ENCODE measurements around the gene CSHL1.

Gene CSHL1

DNA sequence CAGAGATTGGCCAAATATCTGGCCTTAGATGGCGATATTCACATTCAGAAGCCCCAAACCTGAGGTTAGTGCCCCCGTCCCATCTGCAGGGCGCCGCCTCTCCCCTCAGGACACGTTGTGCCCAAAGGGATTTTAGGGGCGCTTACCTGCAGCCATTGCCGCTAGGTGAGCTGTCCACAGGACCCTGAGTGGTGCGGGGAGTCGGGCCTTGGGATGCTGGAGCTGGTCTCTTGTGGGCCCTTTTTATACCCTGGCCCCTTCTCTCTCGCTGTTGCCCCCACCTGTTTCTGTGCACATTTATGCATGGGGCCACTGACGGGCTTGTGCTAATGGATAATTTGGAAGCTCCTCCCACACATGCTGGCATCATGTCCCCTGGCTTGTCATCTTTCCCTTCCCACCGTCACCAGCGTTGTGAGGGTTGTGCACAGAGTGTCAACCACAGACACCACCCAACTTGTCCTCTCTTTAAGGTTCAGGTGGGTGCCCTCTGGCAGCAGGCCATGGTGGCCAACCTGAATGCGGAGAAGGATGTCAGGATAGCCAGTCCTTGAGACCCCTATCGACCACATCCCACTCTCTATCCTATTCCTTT, at the start of gene CSHL1:
TSS of gene CSHL1 (minus strand) at position 218 of the 595 bp plus-strand sequence. CDS start at position 156, 62 bp downstream.
- no peak for DNase-seq (ENCODE audit: low spot score)

DNA sequence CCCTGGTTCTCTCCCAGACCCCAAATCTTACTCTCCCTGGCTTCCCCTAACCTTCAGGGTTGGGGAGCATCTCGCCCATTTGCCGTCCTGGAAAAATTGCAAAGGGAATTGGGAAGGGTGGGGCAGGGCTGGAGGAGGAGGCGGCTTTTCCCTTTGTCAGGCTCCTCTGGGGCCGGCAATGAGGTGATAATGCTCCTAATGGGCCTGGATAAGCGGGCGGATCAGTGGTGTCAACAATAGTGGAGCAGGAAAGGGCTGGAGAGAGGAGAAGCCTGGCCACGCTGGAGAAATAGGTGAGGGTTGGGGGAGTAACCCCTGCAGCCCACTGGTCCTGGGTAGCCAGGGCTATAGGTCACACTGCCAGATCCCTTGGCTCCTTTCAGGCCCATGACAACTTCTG, 49.4 kb upstream of the CSHL1 start:
- DNase-seq (ENCODE audit: low spot score), result no peak

DNA sequence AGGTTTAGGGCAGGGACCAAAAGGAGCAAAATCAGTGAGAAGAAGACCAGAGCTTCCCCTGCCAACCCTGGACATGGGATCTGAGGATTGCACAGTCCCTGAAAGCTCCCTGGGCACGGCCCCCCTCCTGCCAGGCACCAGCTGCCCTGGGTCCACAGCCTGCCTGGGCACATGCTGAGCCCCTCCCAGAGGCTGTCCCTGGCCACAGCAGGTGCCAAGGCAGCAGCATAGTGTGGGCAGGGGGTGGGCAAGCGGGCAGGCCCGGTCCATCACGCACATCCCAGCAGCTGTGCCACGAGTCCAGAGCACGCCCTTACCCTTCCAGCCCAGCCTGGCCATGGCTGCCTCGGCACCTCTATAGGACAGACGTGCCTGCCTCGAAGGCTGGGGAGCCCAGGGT, 48.9 kb upstream of the CSHL1 start:
- DNase-seq (ENCODE audit: low spot score), result no peak

DNA sequence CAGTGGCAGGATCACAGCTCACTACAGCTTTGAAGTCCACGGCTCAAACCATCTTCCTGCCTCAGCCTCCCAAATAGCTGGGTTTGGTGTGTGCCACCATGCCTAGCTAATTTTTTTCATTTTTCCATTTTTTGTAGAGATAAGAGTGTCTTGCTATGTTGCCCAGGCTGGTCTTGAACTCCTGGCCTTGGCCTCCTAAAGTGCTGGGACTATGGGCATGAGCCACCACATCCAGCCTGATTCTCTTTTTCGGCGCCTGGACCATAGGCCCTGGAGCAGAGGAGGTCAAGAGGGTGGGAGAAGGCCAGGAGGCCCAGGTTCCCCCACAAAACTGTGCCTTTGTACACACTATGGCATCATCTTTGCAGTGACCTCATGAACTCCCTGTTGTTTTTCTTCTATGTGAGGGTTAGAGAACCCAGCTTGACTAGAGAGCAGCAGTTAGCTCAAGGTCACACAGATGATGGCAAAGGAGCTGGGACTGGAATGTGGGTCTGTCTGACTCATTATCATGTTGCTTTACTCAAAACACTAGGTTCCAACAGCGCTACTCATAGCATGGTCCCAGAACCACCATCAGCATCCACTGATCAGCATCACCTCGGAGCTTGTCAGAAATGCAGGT, 45.4 kb upstream of the CSHL1 start:
- DNase-seq (ENCODE audit: low spot score), result no peak

DNA sequence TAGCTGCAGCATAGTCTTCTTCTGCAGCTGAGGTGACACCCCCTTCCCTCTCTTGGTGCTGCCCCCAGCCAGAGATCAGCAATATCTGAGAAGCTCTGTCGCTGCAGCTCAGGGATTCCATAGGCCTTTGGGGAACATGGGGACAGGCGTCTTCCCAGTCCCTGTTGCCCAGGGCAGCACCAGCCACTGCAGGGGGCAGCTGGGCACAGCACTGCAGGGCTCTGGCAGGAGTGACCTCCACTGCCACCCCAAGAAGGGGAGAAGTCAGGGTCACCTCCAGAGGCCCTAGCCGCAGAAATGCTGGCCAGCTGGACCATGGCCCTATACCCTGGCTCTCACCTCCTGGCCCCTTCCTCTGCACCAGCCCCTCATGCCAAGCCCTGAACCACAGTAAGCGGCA, 44.7 kb upstream of the CSHL1 start:
- no peak for DNase-seq (ENCODE audit: low spot score)

DNA sequence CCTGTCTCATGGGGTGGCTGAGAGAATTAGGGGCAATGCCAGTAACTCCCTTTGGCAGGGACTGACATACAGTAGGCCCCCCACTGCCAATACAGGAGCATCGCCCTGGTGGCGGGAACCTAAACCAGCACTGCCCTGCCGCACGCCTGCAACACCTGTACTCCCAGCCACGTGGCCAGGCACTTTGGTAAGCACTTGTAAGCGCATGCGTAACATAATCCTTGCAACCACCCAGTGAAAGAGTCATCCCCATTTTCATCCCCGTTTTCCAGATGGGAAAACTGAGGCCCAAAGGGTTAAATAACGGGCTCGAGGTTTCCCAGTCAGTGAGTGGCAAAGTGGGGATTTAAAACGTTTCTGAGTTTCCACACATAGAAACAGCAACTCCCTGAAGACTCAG, 44.2 kb upstream of the CSHL1 start:
- no peak for DNase-seq (ENCODE audit: low spot score)

DNA sequence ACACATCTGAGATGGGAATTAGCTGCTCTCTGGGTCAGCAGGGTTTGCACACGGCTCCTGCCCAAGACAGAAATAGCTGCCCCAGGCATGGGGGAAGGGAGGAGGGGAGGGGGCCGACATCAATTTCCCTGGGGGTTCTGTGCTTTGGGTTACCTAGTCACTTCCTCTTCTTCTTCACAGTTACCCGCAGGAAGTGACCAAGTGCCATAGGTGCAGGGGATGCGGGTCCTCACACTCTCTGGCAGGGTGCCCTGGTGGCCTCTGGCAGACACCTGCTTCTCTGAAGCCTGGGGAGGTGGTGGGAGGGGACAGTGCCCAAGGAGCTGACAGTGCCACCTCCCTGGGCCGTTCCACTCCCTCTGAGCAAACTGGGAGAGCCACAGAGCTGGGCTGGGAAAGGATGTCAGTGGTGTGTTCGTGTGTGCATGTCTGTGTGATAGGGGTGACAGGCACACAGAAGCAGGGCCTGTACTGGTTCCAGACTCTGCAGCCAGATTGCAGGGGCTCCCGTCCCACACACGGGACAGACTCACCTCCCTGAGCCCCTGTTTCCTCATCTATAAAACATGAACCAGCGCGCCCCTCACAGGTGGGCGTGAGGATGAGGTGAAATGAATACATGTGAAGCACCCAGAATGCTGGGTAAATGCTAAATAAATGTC, 43.5 kb upstream of the CSHL1 start:
- no peak for DNase-seq (ENCODE audit: low spot score)

DNA sequence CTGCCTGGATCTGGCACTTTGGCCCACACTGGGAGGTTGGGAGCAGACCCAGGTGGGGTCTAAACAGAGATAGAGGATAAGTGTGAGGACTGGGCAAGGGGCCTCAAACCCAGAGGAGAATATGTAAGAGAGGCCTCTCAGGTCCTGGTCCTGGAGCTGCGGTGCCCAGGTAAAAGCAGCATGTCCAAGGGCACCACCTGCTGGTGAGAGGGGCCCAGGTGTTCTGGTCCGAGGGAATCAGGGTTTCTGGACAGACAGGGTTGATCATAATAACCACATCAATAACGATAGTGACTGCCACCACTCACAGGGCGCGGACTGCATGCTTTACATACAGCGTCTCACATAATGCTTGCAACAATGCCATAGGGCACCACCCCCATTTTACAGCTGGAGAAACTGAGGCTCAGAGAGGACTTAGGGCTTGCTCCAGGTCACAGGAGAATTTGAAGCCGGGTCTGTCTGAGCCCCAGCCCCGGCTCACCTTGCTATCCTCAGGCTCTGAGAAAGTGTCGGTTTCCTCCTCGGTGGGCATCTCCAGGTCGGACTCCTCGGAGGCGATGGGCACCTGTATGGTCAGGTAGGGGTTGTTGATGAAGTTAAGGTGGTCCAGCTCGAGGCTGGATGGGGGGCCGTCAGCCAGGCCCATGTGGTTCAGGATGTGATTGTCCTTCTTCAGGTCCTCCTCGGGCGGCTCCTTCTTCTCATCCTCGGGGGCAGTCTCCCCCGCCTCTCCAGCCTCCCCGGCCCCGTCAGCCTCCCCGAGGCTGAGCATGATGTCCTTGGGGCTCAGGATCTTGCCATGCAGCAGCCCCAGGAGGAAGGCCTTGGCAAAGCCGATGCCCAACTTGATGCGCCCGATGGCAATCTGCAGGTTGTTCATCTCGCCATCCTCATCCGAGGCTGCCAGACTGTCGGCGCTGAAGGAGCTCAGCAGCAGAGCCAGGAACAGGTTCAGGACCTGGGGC, 40.2 kb upstream of the CSHL1 start:
- peak; percentile 82 for DNase-seq (ENCODE audit: low spot score)

DNA sequence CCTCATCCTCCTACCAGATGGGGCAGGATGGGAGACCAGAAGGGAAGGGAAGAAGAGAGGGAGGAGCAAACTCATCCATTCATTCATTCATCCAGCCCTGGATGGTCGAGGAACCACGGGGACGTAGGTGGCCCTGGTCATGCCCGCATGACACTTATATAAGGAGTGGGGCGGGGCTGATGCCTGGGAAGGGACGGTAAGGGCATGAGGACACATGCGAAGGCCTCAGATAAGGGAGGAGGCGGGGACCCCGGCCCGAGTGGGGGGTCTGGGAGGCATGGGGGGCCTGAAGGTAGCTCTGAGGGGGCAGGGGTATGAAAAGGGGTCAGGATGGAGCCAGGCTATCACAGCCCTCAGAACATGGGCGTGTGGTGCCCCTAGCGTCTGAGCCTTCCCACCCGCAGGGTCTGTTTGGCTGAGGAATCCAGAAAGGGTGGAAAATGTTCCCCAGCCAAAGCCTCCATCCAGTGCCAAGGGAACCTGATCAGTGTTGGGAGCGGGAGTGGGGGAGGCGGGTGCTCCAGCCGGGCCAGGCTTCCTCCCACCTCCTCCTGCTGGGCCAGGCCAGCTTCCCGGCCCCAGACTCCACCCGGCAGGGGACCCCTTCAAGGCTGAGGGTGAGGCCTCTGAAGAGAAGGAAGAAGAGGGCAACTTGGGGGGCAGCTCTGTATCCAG, 38.7 kb upstream of the CSHL1 start:
- DNase-seq (ENCODE audit: low spot score), result no peak

DNA sequence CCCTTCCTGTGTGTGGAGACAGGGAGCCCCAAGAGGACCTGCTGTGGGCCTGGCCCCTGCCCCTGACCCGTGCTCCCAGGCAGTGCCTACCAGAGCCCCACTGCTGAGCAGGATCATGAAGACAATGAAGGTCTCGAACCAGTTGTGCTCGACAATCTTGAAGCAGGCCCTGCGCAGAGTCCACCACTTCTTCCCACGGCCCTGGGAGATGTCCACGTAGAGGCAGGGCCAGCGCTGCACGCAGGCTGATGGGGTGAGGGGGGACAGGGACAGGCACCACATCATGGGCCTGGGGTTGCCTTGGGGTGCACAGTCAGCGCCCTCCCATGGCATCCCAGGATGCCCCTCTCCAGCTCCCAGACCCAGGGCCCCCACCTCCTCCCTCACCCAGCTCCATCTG, 37.5 kb upstream of the CSHL1 start:
- no peak for DNase-seq (ENCODE audit: low spot score)

DNA sequence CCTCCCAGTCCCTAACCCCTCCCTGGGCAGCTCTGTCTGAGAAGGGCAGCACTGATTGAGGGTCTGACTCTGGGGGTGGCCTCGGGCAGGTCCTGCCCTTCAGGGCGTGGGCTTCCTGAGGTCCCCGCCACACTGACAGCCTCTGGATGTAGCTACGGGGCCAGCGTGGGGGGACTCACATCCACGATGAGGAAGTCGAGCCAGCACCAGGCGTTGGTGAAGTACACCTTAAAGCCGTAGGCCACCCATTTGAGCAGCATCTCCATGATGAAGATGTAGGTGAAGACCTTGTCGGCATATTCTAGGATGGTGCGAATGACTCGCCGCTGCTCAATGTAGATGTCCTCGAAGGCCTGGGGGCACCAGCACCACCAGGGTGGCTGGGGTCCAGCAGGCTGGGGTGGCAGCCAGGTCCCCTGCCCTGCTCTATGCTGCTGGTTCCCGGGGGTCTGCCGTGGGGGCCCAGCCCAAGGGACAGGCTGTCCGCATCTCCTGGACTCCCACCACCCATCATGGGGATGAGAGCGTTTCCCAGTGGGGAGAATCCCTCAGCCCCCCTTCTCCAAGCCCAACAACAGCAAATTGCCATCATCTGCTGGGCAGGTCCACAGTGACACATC, 36.8 kb upstream of the CSHL1 start:
- DNase-seq (ENCODE audit: low spot score), result no peak

DNA sequence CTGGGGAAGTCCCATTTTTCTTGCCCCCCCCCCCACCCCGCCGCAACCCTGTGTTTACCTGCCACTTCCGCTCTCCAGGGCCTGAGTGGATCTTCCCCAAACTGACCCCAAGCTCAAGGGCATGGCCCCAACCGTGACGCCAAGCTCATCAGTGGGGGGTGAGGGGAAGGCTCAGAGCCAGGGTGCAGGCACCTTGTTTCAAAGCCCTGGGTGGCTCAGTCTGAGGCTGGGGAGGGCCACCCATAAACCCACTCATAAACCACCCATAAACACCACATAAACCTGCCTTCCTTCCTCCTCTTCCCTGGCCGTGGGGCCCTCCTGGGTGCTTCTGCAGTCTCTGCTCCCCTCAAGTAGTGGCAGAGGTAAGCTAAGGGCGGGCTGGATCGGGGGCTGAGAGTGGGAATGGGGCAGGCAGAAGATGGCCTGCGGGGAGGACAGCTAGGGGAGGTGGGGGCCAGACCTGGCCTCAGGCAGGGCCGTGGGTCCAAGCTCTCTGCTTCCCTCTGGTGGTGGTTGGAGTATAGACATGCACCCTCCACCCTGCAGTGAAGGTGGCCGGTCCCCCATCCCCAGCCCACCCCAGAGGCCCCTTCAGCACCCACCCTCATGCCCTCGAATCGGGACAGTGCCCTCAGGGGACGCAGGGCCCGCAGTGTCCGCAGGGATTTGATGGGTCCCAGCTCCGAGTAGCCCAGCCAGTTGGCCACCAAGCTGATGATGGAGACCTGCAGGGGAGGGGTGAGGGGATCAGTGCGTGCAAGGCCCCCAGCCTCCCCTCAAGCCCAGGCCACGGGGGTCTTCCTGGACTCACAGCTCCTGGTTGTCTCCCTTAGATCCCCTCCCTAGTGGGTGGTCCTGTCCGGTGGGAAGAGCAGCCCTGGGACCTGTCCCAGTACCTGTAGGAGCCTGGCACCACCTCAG, 35.6 kb upstream of the CSHL1 start:
- peak; percentile 95 for DNase-seq (ENCODE audit: low spot score)

DNA sequence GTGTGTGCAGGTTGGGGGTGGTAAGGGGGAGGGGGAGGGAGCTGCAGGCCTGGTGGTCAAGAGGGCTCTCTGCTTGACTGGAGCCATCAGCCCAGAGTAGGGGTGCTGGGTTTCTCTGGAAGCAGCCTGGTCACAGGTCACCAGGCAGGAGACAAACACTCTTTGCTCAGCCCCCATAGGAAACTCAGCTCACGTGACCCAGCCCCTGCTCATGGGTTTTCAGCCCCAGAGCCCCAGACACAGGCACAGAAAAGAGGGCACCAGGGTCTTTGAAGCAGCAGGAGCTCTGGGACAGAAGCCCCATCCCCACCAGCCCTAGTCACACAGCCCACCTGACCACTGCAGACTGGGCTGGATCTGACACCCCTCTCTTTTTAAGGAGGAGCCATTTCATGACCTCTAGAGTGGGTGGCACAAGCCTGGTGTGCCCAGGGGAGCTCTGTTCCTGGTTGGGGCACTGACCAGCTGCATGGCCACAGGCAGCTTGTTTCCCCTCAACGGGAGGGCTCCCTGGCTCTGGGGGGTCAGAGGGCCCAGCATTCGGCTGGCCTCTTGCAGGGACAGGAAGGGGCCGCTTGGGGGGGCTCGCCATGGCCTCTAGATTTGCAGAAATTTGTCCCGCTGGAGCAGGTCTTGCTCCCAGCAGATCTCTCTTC, 34.9 kb upstream of the CSHL1 start:
- DNase-seq (ENCODE audit: low spot score), result no peak

DNA sequence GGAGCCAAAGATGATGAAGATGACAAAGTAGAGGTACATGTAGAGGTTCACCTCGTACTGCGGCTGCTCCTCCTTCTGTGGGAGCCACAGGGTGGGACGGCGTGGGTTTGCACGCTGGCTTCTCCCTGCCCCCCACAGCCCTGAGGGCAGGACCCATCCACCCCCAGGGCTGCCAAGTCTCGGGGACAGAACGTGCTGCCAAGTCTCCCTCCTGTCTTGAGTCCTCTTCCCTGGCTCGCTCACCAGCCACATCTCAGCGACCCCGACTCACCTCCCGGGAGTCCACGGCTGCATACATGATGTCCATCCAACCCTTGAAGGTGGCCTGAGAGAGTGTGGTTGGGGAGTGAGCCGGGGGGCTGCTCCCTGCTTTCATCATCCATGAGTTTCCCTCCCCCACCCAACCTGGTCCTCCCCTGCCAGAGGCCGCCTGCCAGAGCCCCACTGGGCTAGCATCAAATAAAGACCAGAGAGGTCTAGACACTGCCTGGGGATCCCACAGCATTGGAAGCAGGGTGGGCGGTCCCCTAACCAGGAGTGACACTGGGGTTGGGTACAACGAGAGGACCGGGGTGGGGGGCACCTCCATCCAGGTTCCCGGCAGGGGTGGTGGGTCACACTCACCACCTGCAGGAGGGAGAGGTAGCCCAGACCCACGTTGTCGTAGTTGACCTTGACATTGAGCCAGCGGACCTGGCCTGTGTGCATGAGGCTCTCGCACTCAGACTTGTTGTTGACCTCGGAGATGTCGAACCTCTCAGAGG, 33.9 kb upstream of the CSHL1 start:
- DNase-seq (ENCODE audit: low spot score), result no peak

DNA sequence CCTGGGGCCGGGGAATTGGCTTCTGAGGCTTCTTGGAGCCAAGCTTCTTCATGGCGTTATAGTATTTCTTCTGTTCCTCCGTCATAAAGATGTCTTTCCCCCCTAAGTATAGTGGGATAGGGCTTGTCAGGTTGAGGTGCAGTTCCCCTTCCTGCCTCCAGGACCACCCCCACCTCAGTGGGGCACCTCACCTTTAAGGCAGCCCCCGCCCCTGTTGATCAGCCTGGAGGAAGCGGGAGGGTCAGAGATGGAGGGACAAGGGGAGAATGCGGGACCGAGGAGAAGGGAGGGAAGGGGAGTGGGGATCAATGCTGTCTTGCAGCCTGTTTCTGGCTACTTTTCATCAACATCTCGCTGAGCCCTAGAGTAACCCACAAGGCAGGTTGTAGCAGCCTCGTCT, 32.7 kb upstream of the CSHL1 start:
- no peak for DNase-seq (ENCODE audit: low spot score)

DNA sequence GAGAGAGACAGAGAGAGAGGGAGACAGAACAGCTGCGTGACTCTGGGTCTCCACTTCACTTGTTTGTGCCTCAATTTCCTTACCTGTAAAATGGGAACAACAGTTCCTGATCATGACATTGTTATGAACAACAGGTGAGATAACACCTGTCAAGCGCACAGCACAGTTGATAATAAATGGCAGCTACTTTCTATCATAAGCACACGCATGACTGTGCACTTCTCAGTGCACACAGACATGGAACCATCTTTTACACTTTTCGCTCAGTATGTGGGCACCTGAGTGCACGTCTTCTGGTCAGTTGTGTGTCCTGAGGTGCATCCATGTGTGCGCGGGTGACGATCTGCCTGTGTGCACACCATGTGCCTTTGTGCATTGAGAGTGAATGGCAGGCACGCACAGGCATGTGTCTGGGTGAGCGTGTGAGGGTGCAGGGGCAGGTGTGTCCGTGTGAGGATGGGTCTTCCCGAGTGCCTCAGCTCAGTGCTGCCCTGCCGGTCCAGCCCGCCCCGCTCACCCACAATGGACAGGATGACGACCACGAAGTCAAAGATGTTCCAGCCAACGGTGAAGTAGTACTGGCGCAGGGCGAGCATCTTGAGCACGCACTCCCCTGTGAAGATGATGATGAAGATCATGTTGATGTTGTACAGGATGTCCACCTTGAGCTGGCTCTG, 31.4 kb upstream of the CSHL1 start:
- DNase-seq (ENCODE audit: low spot score), result no peak

DNA sequence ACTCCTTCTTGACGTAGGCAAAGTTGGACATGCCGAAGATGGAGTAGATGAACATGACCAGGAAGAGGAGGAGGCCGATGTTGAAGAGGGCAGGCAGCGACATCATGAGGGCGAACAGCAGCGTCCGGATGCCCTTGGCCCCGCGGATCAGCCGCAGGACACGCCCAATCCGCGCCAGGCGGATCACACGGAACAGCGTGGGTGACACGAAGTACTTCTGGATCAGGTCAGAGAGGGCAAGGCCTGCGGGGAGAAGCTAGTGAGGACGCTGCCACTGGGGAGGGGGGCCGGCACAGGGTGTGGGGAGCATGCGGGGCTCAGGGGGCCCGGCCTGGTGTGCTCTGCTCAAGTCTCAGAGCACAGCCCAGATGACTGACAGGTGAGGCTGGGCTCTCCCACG, 30.7 kb upstream of the CSHL1 start:
- no peak for DNase-seq (ENCODE audit: low spot score)

DNA sequence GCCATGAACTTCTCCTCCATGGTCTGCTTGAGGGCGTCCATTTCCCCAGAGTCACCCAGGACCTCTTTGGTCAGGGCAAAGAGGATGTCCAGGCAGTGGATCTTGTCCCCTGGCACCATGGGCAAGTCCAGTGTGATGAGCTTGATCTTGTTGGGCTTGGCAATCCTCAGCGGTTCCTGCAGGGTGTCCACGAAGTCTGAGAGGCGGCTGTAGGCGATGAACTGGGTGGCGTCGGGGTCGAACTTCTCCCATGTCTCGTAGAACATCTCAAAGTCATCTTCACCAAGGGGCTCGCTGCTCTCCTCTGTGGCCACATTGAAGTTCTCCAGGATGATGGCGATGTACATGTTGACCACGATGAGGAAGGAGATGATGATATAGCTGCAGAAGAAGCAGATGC, 30.1 kb upstream of the CSHL1 start:
- no peak for DNase-seq (ENCODE audit: low spot score)

DNA sequence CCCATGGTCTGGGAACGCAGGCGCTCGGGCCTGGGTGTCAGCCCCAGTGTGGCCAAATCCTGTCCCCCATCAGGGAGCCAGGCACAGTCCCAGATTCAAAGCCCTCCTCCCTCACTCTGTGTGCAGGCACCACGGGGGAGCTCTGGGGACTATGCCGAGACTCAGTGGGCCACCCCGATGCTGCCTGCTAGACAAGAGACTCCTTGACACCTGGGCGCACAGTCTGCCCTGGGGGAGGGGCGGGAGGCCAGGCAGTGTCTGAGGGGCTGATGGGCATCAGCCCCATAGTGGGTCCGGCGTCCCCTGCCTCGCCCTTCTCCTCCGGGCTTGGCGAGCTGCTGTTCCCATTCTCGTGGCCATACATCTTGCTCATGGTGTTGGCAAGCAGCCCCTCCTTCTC, 29.5 kb upstream of the CSHL1 start:
- no peak for DNase-seq (ENCODE audit: low spot score)
